Right atrium auricular region (tissue), 2 donors: ENCODE results near the gene SND1. TPM values are rescaled to one million over a fixed set of nuclear protein-coding genes. Genes with fewer than 3 reads are reported as not detected.

Source experiments
- DNase-seq: peaks from one replicate; pipeline ENCODE4 v3.0.0-alpha.2; 2019; ENCODE audit warnings: low spot score
- H3K27ac ChIP-seq, 2 donors: fragments of 200-600 bp; sonication (generic); 1 replicate in 1 of 2; 2 replicates in 1 of 2; pipeline ENCODE4 v1.5.1; 2016 to 2019
- H3K27me3 ChIP-seq, 2 donors: fragments of 200-600 bp; sonication (generic); one replicate each; pipeline versions ENCODE4 v1.5.1 to v1.6.0; 2017 to 2019
- H3K36me3 ChIP-seq: fragments of 200-600 bp; sonication (generic); one replicate; pipeline ENCODE4 v1.5.1; 2016
- H3K4me1 ChIP-seq, 2 donors: fragments of 200-600 bp; sonication (generic); one replicate each; pipeline versions ENCODE4 v1.5.1 to v1.6.0; 2017 to 2019
- H3K4me3 ChIP-seq, 2 donors: fragments of 200-600 bp; sonication (generic); 1 replicate in 1 of 2; 2 replicates in 1 of 2; pipeline ENCODE4 v1.5.1; 2017 to 2019; ENCODE audit warnings: mild to moderate bottlenecking in 1 of 2, moderate library complexity in 1 of 2
- H3K9me3 ChIP-seq, 2 donors: fragments of 200-600 bp; sonication (generic); one replicate each; pipeline ENCODE4 v1.5.1; 2019
- CTCF ChIP-seq, 2 donors: fragments of 200-600 bp; sonication (generic); IDR thresholded peaks; one replicate each; pipeline ENCODE4 v1.5.1; 2019; ENCODE audit warnings: antibody characterized with exemption in 2 of 2
- total RNA-seq, 2 donors: library from RNA; depleted of rRNA; stranded (reverse); fragments of >200 nt; gene quantifications; one replicate each; pipeline ENCODE4 v1.1.0, GENCODE V29; 2016

Gene SND1
- total RNA-seq, 2 donors from 2014 or later, result 69.4 to 77.6 TPM

DNA sequence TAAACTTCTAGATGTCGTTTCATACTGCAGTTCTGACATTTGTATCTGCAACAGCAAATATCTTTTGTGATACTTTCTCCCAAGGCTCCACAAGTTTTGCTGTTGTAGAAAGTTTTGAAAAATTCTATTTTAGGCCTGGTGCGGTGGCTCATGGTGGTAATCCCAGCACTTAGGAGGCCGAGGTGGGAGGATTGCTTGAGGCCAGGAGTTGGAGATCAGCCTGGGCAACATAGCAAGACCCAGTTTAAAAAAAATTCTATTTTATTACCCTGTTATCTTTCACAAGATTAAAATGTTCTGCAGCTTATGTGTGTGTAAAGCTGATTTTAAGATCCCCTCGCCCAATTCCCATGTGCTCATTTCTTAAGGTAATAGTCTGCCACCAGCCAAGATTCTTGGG is 1.4 kb downstream of the SND1 start:
- Histone ChIP-seq H3K27me3 (no peaks in the 10 kb centered on the region), H3K4me3 (peak overlapping the region in 1 of 2 donors; percentile 93), H3K9me3 (no peaks in the 10 kb centered on the region), H3K4me1 (peaks cover 0 to 41% of the 10 kb centered on the region in 2 donors), H3K36me3 (peaks cover 4% of the 10 kb centered on the region), H3K27ac (no peak overlapping the region)
- TF ChIP-seq CTCF (IDR thresholded peaks at IDR 0.05), result no peak
- DNase-seq, result no peak

- no peaks in the 10 kb centered on the region for H3K27me3 ChIP-seq
- peaks cover 4% of the 10 kb centered on the region for H3K36me3 ChIP-seq
- H3K27ac ChIP-seq, result peak overlapping the region in 1 of 2 donors; percentile 4
- peaks cover 0 to 41% of the 10 kb centered on the region in 2 donors for H3K4me1 ChIP-seq
- no peak for DNase-seq
- no peaks in the 10 kb centered on the region for H3K9me3 ChIP-seq
- no peak overlapping the region for H3K4me3 ChIP-seq
- no peak for TF ChIP-seq CTCF (IDR thresholded peaks at IDR 0.05)
Observed at GRCh38 chr7:127654404-127655394, 2.7 kb downstream of the SND1 start.

DNA sequence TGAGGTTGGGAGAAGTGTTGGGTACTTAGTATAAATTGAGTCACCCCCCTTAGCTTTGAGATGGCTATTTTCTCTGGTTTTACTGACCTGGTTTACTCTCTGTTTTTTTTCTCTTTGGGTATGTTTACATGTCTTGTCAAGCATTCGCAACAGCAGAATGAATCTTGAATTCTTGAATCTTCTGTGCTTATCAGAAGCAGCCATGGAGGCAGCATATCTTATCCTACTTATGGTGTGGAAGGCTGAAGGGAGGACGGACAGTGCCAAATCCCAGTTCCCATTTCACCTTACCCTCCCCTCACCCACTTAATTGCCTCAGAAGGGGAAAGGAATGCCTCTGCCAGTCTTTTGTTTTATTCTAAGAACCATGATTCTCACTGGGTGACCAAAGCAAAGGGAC is 3.7 kb downstream of the SND1 start:
- no peaks in the 10 kb centered on the region for H3K9me3 ChIP-seq
- H3K36me3 ChIP-seq, result peaks cover 4% of the 10 kb centered on the region
- no peak overlapping the region for H3K27ac ChIP-seq
- no peak overlapping the region for H3K4me3 ChIP-seq
- H3K27me3 ChIP-seq, result no peaks in the 10 kb centered on the region
- no peak for TF ChIP-seq CTCF (IDR thresholded peaks at IDR 0.05)
- no peak for DNase-seq
- H3K4me1 ChIP-seq, result peaks cover 0 to 41% of the 10 kb centered on the region in 2 donors

DNA sequence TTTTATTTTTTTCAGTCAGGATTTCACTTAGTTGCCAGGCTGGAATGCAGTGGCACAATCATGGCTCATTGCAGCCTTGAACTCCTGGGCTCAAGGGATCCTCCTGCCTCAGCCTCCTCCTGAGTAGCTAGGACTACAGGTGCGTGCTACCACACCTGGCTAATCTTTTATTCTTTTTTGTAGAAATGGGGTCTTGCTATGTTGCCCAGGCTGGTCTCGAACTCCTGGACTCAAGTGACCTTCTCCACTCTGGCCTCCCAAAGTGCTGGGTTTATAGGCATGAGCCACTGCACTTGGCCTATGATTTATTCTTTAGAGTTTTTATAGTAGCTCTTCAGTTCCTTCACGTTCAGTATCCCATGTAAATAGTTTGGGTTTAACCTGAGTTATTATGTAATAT is 5.5 kb downstream of the SND1 start:
- TF ChIP-seq CTCF (IDR thresholded peaks at IDR 0.05), result no peak
- Histone ChIP-seq H3K4me1 (peaks cover 0 to 39% of the 10 kb centered on the region in 2 donors), H3K27ac (no peak overlapping the region), H3K36me3 (peaks cover 7% of the 10 kb centered on the region), H3K4me3 (no peak overlapping the region), H3K27me3 (no peaks in the 10 kb centered on the region), H3K9me3 (no peaks in the 10 kb centered on the region)
- DNase-seq, result no peak

- Histone ChIP-seq H3K36me3 (peaks cover 7% of the 10 kb centered on the region), H3K4me1 (peaks cover 0 to 23% of the 10 kb centered on the region in 2 donors), H3K27ac (no peak overlapping the region), H3K9me3 (no peaks in the 10 kb centered on the region), H3K27me3 (no peaks in the 10 kb centered on the region), H3K4me3 (no peak overlapping the region)
- TF ChIP-seq CTCF (IDR thresholded peaks at IDR 0.05), result no peak
- DNase-seq, result no peak
Observed at GRCh38 chr7:127658970-127659630, 7.1 kb downstream of the SND1 start.
